Right lobe of liver (tissue), 4 donors: Measurements from ENCODE around the gene LRP6.

Experiments used
- POLR2A ChIP-seq: fragments of 450-650 bp; IDR thresholded peaks from one replicate; pipeline ENCODE4 v1.6.1; 2017; ENCODE audit warnings: antibody characterized with exemption, mild to moderate bottlenecking
- TF ChIP-seq, protein P1 (sequence below), 4 donors: fragments of 200-600 bp in 3 of 4; fragments of 450-650 bp in 1 of 4; IDR thresholded peaks; one replicate each; pipeline versions ENCODE4 v1.5.1 to v1.8.0; 2016 to 2022; ENCODE audit warnings: antibody characterized with exemption in 4 of 4, mild to moderate bottlenecking in 2 of 4
- donor health status: DM: no; HTN: no; CAD: no.
- donor health status: DM: no; HTN: no; CAD: no.
- donor health status: DM: no; HTN: yes; CAD: no.

DNA sequence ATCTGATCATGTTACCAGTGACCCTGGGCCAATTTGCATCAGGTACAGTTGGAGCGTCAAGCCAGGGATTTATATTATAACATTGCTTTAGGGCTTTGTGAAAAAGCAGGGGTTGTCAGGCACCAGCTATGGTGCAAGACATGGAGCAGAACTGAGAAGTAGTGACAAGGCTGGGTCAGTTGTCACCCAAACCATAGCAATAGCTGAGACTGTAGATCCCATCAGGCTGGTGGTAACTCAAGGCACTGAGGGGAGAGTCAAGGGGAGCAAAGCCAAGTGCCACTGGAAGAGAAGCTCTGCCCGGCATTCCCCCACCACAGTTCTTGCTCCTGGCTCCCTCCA is 179.2 kb downstream of the LRP6 start:
- TF ChIP-seq POLR2A: no peak
- TF ChIP-seq, protein P1, sequence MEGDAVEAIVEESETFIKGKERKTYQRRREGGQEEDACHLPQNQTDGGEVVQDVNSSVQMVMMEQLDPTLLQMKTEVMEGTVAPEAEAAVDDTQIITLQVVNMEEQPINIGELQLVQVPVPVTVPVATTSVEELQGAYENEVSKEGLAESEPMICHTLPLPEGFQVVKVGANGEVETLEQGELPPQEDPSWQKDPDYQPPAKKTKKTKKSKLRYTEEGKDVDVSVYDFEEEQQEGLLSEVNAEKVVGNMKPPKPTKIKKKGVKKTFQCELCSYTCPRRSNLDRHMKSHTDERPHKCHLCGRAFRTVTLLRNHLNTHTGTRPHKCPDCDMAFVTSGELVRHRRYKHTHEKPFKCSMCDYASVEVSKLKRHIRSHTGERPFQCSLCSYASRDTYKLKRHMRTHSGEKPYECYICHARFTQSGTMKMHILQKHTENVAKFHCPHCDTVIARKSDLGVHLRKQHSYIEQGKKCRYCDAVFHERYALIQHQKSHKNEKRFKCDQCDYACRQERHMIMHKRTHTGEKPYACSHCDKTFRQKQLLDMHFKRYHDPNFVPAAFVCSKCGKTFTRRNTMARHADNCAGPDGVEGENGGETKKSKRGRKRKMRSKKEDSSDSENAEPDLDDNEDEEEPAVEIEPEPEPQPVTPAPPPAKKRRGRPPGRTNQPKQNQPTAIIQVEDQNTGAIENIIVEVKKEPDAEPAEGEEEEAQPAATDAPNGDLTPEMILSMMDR (IDR thresholded peaks at IDR 0.05): no peak
